Mesendoderm (in vitro differentiated cells): ENCODE data around the gene NSL1.

ENCODE experiments used
- DNase-seq: peaks from one replicate; pipeline ENCODE4 v3.0.0; 2013
- H2AK5ac ChIP-seq: 2 replicates; pipeline ENCODE4 v1.6.1; 2013; ENCODE audit warnings: low read length, inconsistent platforms
- H2BK120ac ChIP-seq: 2 replicates; pipeline ENCODE4 v1.6.1; 2013; ENCODE audit warnings: low read depth, mild to moderate bottlenecking, low read length, moderate library complexity, mixed read lengths
- H2BK15ac ChIP-seq: replicated peaks from 2 replicates; pipeline ENCODE4 v1.6.1; 2013; ENCODE audit warnings: low read depth, mild to moderate bottlenecking, moderate library complexity
- H2BK5ac ChIP-seq: 2 replicates; pipeline ENCODE4 v1.6.1; 2013; ENCODE audit warnings: low read length, inconsistent platforms
- H3K18ac ChIP-seq: 2 replicates; pipeline ENCODE4 v1.6.1; 2013; ENCODE audit warnings: mild to moderate bottlenecking, low read length, mixed read lengths
- H3K23ac ChIP-seq: one replicate; pipeline ENCODE4 v1.6.1; 2013; ENCODE audit warnings: low read length
- H3K27ac ChIP-seq: 2 replicates; pipeline ENCODE4 v1.5.1; 2013; ENCODE audit warnings: low read depth, mild to moderate bottlenecking, inconsistent platforms, low read length, moderate library complexity
- H3K27me3 ChIP-seq: 2 replicates; pipeline ENCODE4 v1.6.1; 2013; ENCODE audit warnings: low read length, control low read depth, mild to moderate bottlenecking, inconsistent platforms; ENCODE audit not compliant: insufficient read depth, poor library complexity
- H3K36me3 ChIP-seq: 2 replicates; pipeline ENCODE4 v1.6.1; 2013; ENCODE audit warnings: low read length, inconsistent platforms; ENCODE audit not compliant: control insufficient read depth, insufficient read depth
- H3K4ac ChIP-seq: one replicate; pipeline ENCODE4 v1.6.1; 2013; ENCODE audit warnings: low read depth, mild to moderate bottlenecking, low read length, moderate library complexity
- H3K4me1 ChIP-seq: 2 replicates; pipeline ENCODE4 v1.6.1; 2013; ENCODE audit warnings: low read depth, low read length, inconsistent platforms; ENCODE audit not compliant: control insufficient read depth
- H3K4me2 ChIP-seq: 2 replicates; pipeline ENCODE4 v1.6.1; 2013; ENCODE audit warnings: low read length
- H3K4me3 ChIP-seq: 2 replicates; pipeline ENCODE4 v1.5.1; 2013; ENCODE audit warnings: mild to moderate bottlenecking, low read length
- H3K56ac ChIP-seq: one replicate; pipeline ENCODE4 v1.6.1; 2013; ENCODE audit warnings: low read length
- H3K79me1 ChIP-seq: 2 replicates; pipeline ENCODE4 v1.6.1; 2013; ENCODE audit warnings: low read length, inconsistent platforms
- H3K79me2 ChIP-seq: 2 replicates; pipeline ENCODE4 v1.6.1; 2013; ENCODE audit warnings: mild to moderate bottlenecking, low read length; ENCODE audit not compliant: control insufficient read depth, insufficient read depth
- H3K9ac ChIP-seq: 2 replicates; pipeline ENCODE4 v1.6.1; 2013; ENCODE audit warnings: low read length, inconsistent platforms
- H4K5ac ChIP-seq: one replicate; pipeline ENCODE4 v1.6.1; 2013; ENCODE audit warnings: low read length
- H4K8ac ChIP-seq: one replicate; pipeline ENCODE4 v1.6.1; 2013; ENCODE audit warnings: low read depth, mild to moderate bottlenecking, control low read depth, low read length, moderate library complexity
- WGBS: extraction: QIAGEN DNeasy Blood & Tissue Kit; methylation state at CpG from one replicate; pipeline ENCODE4 v1.1.7; 2013; ENCODE audit warnings: low lambda C conversion rate, missing lambda C conversion rate; ENCODE audit not compliant: insufficient coverage; ENCODE audit errors: extremely low coverage; 5-methylcytosine and 5-hydroxymethylcytosine counted together

Gene NSL1

GRCh38 chr1:212827171-212827776 lies 35.7 kb upstream of the NSL1 start:
- Histone ChIP-seq H2BK5ac (no peak overlapping the region), H2BK15ac (no peak overlapping the region), H3K18ac (no peak overlapping the region), H3K23ac (no peak overlapping the region), H3K36me3 (no peaks in the 10 kb centered on the region), H3K9ac (no peak overlapping the region), H4K5ac (no peak overlapping the region), H3K4me1 (no peaks in the 10 kb centered on the region), H3K27me3 (no peaks in the 10 kb centered on the region), H4K8ac (no peak overlapping the region), H3K4me3 (no peak overlapping the region), H3K56ac (no peak overlapping the region), H3K4ac (no peak overlapping the region), H2AK5ac (no peak overlapping the region), H2BK120ac (no peak overlapping the region), H3K4me2 (no peak overlapping the region), H3K27ac (no peak overlapping the region), H3K79me1 (no peaks in the 10 kb centered on the region), H3K79me2 (no peaks in the 10 kb centered on the region)
- DNase-seq, result no peak
- no CpG with 5 or more reads among the region's 4 CpGs for WGBS

- H3K27ac ChIP-seq, result no peak overlapping the region
- H3K18ac ChIP-seq, result no peak overlapping the region
- no CpG with 5 or more reads among the region's 6 CpGs for WGBS
These were observed 34.3 kb upstream of the NSL1 start for GRCh38 chr1:212825798-212826452.

GRCh38 chr1:212824201-212824600 lies 32.6 kb upstream of the NSL1 start:
- Histone ChIP-seq H3K79me1 (no peaks in the 10 kb centered on the region), H3K18ac (no peak overlapping the region), H2BK15ac (no peak overlapping the region), H2BK5ac (no peak overlapping the region), H4K8ac (no peak overlapping the region), H3K4me2 (no peak overlapping the region), H3K4ac (no peak overlapping the region), H3K23ac (no peak overlapping the region), H3K4me3 (no peak overlapping the region), H4K5ac (no peak overlapping the region), H2AK5ac (no peak overlapping the region), H2BK120ac (no peak overlapping the region), H3K36me3 (no peaks in the 10 kb centered on the region), H3K27me3 (no peaks in the 10 kb centered on the region), H3K27ac (no peak overlapping the region), H3K4me1 (no peaks in the 10 kb centered on the region), H3K79me2 (no peaks in the 10 kb centered on the region), H3K56ac (no peak overlapping the region), H3K9ac (no peak overlapping the region)
- no peak for DNase-seq
- no CpG with 5 or more reads among the region's 16 CpGs for WGBS

More at GRCh38 chr1:212825798-212826452, 34.3 kb upstream of the NSL1 start:
- H3K4ac ChIP-seq, result no peak overlapping the region
- H2BK15ac ChIP-seq, result no peak overlapping the region
- no peak overlapping the region for H4K5ac ChIP-seq
- no peak overlapping the region for H4K8ac ChIP-seq
- no peak overlapping the region for H3K23ac ChIP-seq
- H3K9ac ChIP-seq, result no peak overlapping the region
- no peak overlapping the region for H3K4me2 ChIP-seq
- H3K4me3 ChIP-seq, result no peak overlapping the region
- H3K56ac ChIP-seq, result no peak overlapping the region
- H2AK5ac ChIP-seq, result no peak overlapping the region
- no peaks in the 10 kb centered on the region for H3K79me2 ChIP-seq
- no peaks in the 10 kb centered on the region for H3K79me1 ChIP-seq
- peak; percentile 3 for DNase-seq
- H2BK120ac ChIP-seq, result no peak overlapping the region
- no peak overlapping the region for H2BK5ac ChIP-seq
- H3K36me3 ChIP-seq, result no peaks in the 10 kb centered on the region
- no peaks in the 10 kb centered on the region for H3K27me3 ChIP-seq
- H3K4me1 ChIP-seq, result no peaks in the 10 kb centered on the region

GRCh38 chr1:212822956-212823355 lies 31.4 kb upstream of the NSL1 start:
- H2BK15ac ChIP-seq, result no peak overlapping the region
- no CpG with 5 or more reads among the region's 3 CpGs for WGBS

GRCh38 chr1:212820969-212821368 lies 29.4 kb upstream of the NSL1 start:
- no peak for DNase-seq
- Histone ChIP-seq H3K18ac (no peak overlapping the region), H2BK120ac (no peak overlapping the region), H4K5ac (no peak overlapping the region), H3K9ac (no peak overlapping the region), H3K36me3 (no peaks in the 10 kb centered on the region), H2AK5ac (no peak overlapping the region), H3K4me3 (no peak overlapping the region), H3K79me2 (no peaks in the 10 kb centered on the region), H3K27ac (no peak overlapping the region), H3K4ac (no peak overlapping the region), H2BK15ac (no peak overlapping the region), H3K4me2 (no peak overlapping the region), H3K4me1 (no peaks in the 10 kb centered on the region), H4K8ac (no peak overlapping the region), H3K56ac (no peak overlapping the region), H3K79me1 (no peaks in the 10 kb centered on the region), H3K23ac (no peak overlapping the region), H3K27me3 (no peaks in the 10 kb centered on the region), H2BK5ac (no peak overlapping the region)
- no CpG with 5 or more reads among the region's 2 CpGs for WGBS

More at GRCh38 chr1:212822956-212823355, 31.4 kb upstream of the NSL1 start:
- Histone ChIP-seq H3K4ac (no peak overlapping the region), H3K4me1 (no peaks in the 10 kb centered on the region), H4K5ac (no peak overlapping the region), H3K4me3 (no peak overlapping the region), H4K8ac (no peak overlapping the region), H3K79me2 (no peaks in the 10 kb centered on the region), H3K56ac (no peak overlapping the region), H3K4me2 (no peak overlapping the region), H3K23ac (no peak overlapping the region), H2BK120ac (no peak overlapping the region), H3K36me3 (no peaks in the 10 kb centered on the region), H3K27me3 (no peaks in the 10 kb centered on the region), H3K9ac (no peak overlapping the region), H2AK5ac (no peak overlapping the region), H3K18ac (no peak overlapping the region), H3K27ac (no peak overlapping the region), H3K79me1 (no peaks in the 10 kb centered on the region), H2BK5ac (no peak overlapping the region)
- no peak for DNase-seq

GRCh38 chr1:212819726-212820125 lies 28.1 kb upstream of the NSL1 start:
- Histone ChIP-seq H2BK15ac (no peak overlapping the region), H3K27ac (no peak overlapping the region), H3K79me2 (no peaks in the 10 kb centered on the region), H3K56ac (no peak overlapping the region), H3K4me1 (no peaks in the 10 kb centered on the region), H3K18ac (no peak overlapping the region), H4K8ac (no peak overlapping the region), H3K4ac (no peak overlapping the region), H3K27me3 (no peaks in the 10 kb centered on the region), H3K79me1 (no peaks in the 10 kb centered on the region), H3K9ac (no peak overlapping the region), H3K36me3 (no peaks in the 10 kb centered on the region), H3K23ac (no peak overlapping the region), H3K4me2 (no peak overlapping the region), H2BK5ac (no peak overlapping the region), H4K5ac (no peak overlapping the region), H3K4me3 (no peak overlapping the region), H2AK5ac (no peak overlapping the region), H2BK120ac (no peak overlapping the region)
- DNase-seq, result no peak
- WGBS, result no CpG with 5 or more reads among the region's 5 CpGs
